H1 (cell line): ENCODE measurements around the gene ICE1. TPM values are rescaled to one million over a fixed set of nuclear protein-coding genes. Genes with fewer than 3 reads are reported as not detected.
"Not testable (repeated sequence)": the region's sequence is repeated elsewhere in the genome, so short reads cannot be mapped to it uniquely, and the experiment has no call there.

ENCODE experiments used
- CTCF ChIA-PET: fragments of 300-600 bp; sonication (Branson Sonifier 250); formaldehyde crosslinking; loops from one replicate; lab custom pipeline; 2021; ENCODE audit not compliant: partially characterized antibody; lab: Charles Lee
- POLR2A ChIA-PET: fragments of 300-600 bp; sonication (Branson Sonifier 250); formaldehyde crosslinking; loops from one replicate; lab custom pipeline; 2021; ENCODE audit warnings: inconsistent platforms; ENCODE audit not compliant: partially characterized antibody; lab: Charles Lee
- DNase-seq, 2 experiments: peaks; one replicate each; pipeline versions ENCODE4 v3.0.0 to v3.0.0-alpha.2; 2010 to 2022; ENCODE audit warnings: low spot score in 2 of 2, low read depth in 1 of 2, mixed read lengths in 1 of 2
- FAIRE-seq: peaks from 2 replicates; lab custom pipeline; 2011; peaks lifted over from hg19 to GRCh38; lab: Jason Lieb, UNC
- H2AFZ ChIP-seq: 2 replicates; pipeline ENCODE4 v1.8.1; 2012; ENCODE audit warnings: low read length, inconsistent platforms
- H2AK5ac ChIP-seq: 2 replicates; pipeline ENCODE4 v1.6.1; 2013; ENCODE audit warnings: low read depth, low read length
- H2BK120ac ChIP-seq: replicated peaks from 2 replicates; pipeline ENCODE3; 2013; ENCODE audit warnings: low read depth, low read length, inconsistent platforms
- H2BK12ac ChIP-seq: 2 replicates; pipeline ENCODE4 v1.6.1; 2013; ENCODE audit warnings: low read depth, low read length
- H2BK15ac ChIP-seq: 2 replicates; pipeline ENCODE4 v1.6.1; 2013; ENCODE audit warnings: low read length
- H2BK20ac ChIP-seq: 2 replicates; pipeline ENCODE4 v1.6.1; 2013; ENCODE audit warnings: low read length
- H2BK5ac ChIP-seq: 2 replicates; pipeline ENCODE4 v1.6.1; 2013; ENCODE audit warnings: low read depth, low read length
- H3K14ac ChIP-seq: 2 replicates; pipeline ENCODE4 v1.6.1; 2013; ENCODE audit warnings: inconsistent platforms; ENCODE audit not compliant: insufficient read length
- H3K18ac ChIP-seq: 2 replicates; pipeline ENCODE4 v1.6.1; 2013; ENCODE audit warnings: low read length; ENCODE audit errors: extremely low read depth
- H3K23ac ChIP-seq: 2 replicates; pipeline ENCODE4 v1.6.1; 2013; ENCODE audit warnings: inconsistent platforms; ENCODE audit not compliant: insufficient read length
- H3K23me2 ChIP-seq: 2 replicates; pipeline ENCODE4 v1.6.1; 2013; ENCODE audit warnings: low read depth, low read length
- H3K27ac ChIP-seq: 2 replicates; pipeline ENCODE4 v1.6.1; 2011; ENCODE audit warnings: low read depth, low read length, inconsistent platforms
- H3K27me3 ChIP-seq, 4 experiments: replicated peaks in 1 of 4; 1 replicate in 1 of 4; 2 replicates in 3 of 4; pipeline versions ENCODE4 v1.6.1 to v1.8.1; 2011 to 2013; ENCODE audit warnings: low read length in 3 of 4, mild to moderate bottlenecking in 3 of 4, inconsistent platforms in 2 of 4, mixed read lengths in 2 of 4, moderate library complexity in 1 of 4; ENCODE audit not compliant: control insufficient read depth in 3 of 4, insufficient read depth in 3 of 4; ENCODE audit errors: extremely low read depth in 1 of 4
- H3K36me3 ChIP-seq, 4 experiments: 2 replicates each; pipeline versions ENCODE4 v1.6.1 to v1.8.1; 2011 to 2013; ENCODE audit warnings: mild to moderate bottlenecking in 4 of 4, low read length in 3 of 4, moderate library complexity in 2 of 4, control low read depth in 1 of 4, inconsistent platforms in 1 of 4; ENCODE audit not compliant: insufficient read depth in 4 of 4, control insufficient read depth in 2 of 4
- H3K4ac ChIP-seq: replicated peaks from 2 replicates; pipeline ENCODE3; 2013; ENCODE audit warnings: low read length, low read depth, mixed read lengths, inconsistent platforms; ENCODE audit not compliant: insufficient read length
- H3K4me1 ChIP-seq, 4 experiments: replicated peaks in 1 of 4; 1 replicate in 1 of 4; 2 replicates in 3 of 4; pipeline versions ENCODE4 v1.6.1 to v1.8.1; 2011 to 2013; ENCODE audit warnings: low read length in 3 of 4, inconsistent platforms in 2 of 4, mixed read lengths in 1 of 4; ENCODE audit not compliant: insufficient read depth in 4 of 4, control insufficient read depth in 3 of 4
- H3K4me2 ChIP-seq, 2 experiments: 2 replicates each; pipeline versions ENCODE4 v1.6.1 to v1.8.1; 2011 to 2013; ENCODE audit warnings: low read depth in 2 of 2, low read length in 2 of 2, control low read depth in 1 of 2, inconsistent platforms in 1 of 2, mild to moderate bottlenecking in 1 of 2; ENCODE audit not compliant: insufficient read depth in 1 of 2
- H3K4me3 ChIP-seq, 4 experiments: fragments of 200-600, 300-600 bp in 1 of 4; sonication (generic), shearing (Covaris generic), sonication (Bioruptor Twin) in 1 of 4; 2 replicates each; pipeline versions ENCODE4 v1.5.1 to v1.8.1; 2011 to 2016; ENCODE audit warnings: low read length in 4 of 4, low read depth in 3 of 4, control low read depth in 2 of 4, inconsistent platforms in 2 of 4, mild to moderate bottlenecking in 2 of 4, mixed read lengths in 1 of 4, moderate library complexity in 1 of 4; ENCODE audit not compliant: insufficient read depth in 2 of 4; ENCODE audit errors: extremely low read depth in 1 of 4
- H3K56ac ChIP-seq: replicated peaks from 2 replicates; pipeline ENCODE3; 2013; ENCODE audit warnings: low read depth, mild to moderate bottlenecking, mixed read lengths, low read length, inconsistent platforms; ENCODE audit not compliant: insufficient read length
- H3K79me1 ChIP-seq: 2 replicates; pipeline ENCODE4 v1.6.1; 2013; ENCODE audit warnings: low read depth, low read length, control low read depth
- H3K79me2 ChIP-seq, 2 experiments: 2 replicates each; pipeline versions ENCODE4 v1.6.1 to v1.8.1; 2012 to 2013; ENCODE audit warnings: low read length in 2 of 2, mild to moderate bottlenecking in 2 of 2, inconsistent platforms in 1 of 2; ENCODE audit not compliant: insufficient read depth in 2 of 2, control insufficient read depth in 1 of 2
- H3K9ac ChIP-seq, 4 experiments: replicated peaks in 1 of 4; 1 replicate in 1 of 4; 2 replicates in 3 of 4; pipeline versions ENCODE4 v1.6.1 to v1.8.1; 2011 to 2013; ENCODE audit warnings: low read depth in 3 of 4, low read length in 3 of 4, control low read depth in 2 of 4, mild to moderate bottlenecking in 2 of 4, moderate library complexity in 2 of 4, inconsistent platforms in 1 of 4; ENCODE audit errors: extremely low read depth in 1 of 4
- H3K9me3 ChIP-seq, 2 experiments: 2 replicates each; pipeline versions ENCODE4 v1.6.1 to v1.8.1; 2012 to 2013; ENCODE audit warnings: mild to moderate bottlenecking in 2 of 2, moderate library complexity in 2 of 2, control low read depth in 1 of 2, inconsistent platforms in 1 of 2, low read depth in 1 of 2, low read length in 1 of 2, mixed read lengths in 1 of 2; ENCODE audit not compliant: insufficient read depth in 2 of 2
- H4K20me1 ChIP-seq, 2 experiments: replicated peaks in 1 of 2; 2 replicates each; pipeline versions ENCODE3 to v1.8.1; 2011 to 2013; ENCODE audit warnings: inconsistent platforms in 2 of 2, low read length in 2 of 2, mild to moderate bottlenecking in 1 of 2; ENCODE audit not compliant: insufficient read depth in 2 of 2, control insufficient read depth in 1 of 2
- H4K5ac ChIP-seq: 2 replicates; pipeline ENCODE4 v1.6.1; 2013; ENCODE audit warnings: low read length, low read depth, mixed read lengths, inconsistent platforms; ENCODE audit not compliant: insufficient read length
- H4K8ac ChIP-seq: 2 replicates; pipeline ENCODE4 v1.8.0; 2013; ENCODE audit warnings: mild to moderate bottlenecking, moderate library complexity, low read length, inconsistent platforms; ENCODE audit not compliant: insufficient read depth; ENCODE audit errors: extremely low read depth
- H4K91ac ChIP-seq: replicated peaks from 2 replicates; pipeline ENCODE3; 2013; ENCODE audit warnings: low read length, mixed read lengths, inconsistent platforms; ENCODE audit not compliant: insufficient read length
- WGBS, 2 experiments: shearing (Covaris generic) in 1 of 2; methylation state at CpG; one replicate each; pipeline versions ENCODE4 v1.1.6 to v1.1.7; 2013 to 2015; ENCODE audit warnings: low lambda C conversion rate in 2 of 2, mixed read lengths in 2 of 2, inconsistent platforms in 1 of 2, low coverage in 1 of 2, missing lambda C conversion rate in 1 of 2; ENCODE audit not compliant: insufficient replicate concordance in 2 of 2, insufficient coverage in 1 of 2, insufficient read length in 1 of 2; ENCODE audit errors: extremely low coverage in 1 of 2, missing lambda C conversion rate in 1 of 2; 5-methylcytosine and 5-hydroxymethylcytosine counted together
- polyA plus RNA-seq, 7 experiments: library from polyadenylated mRNA; depleted of rRNA in 3 of 7; stranded (reverse) in 5 of 7; unstranded in 2 of 7; fragments of >200 nt in 5 of 7; fragments of 200-250 nt in 2 of 7; gene quantifications; 1 replicate in 5 of 7; 2 replicates in 1 of 7; 4 replicates in 1 of 7; pipeline versions ENCODE4 v1.2.1 to v1.2.3, GENCODE V29; 2011 to 2013; ENCODE audit warnings: missing spikeins in 2 of 7, mixed read lengths in 2 of 7
- total RNA-seq: library from RNA; stranded (reverse); fragmentation: NEBNext Ultra II Directional; extraction: Animal tissue kit (Norgen Biotek cat#: 25700); gene quantifications from 2 replicates; pipeline ENCODE4 v1.2.1, GENCODE V29; 2021

The ICE1 gene
- total and polyA plus RNA-seq, 2 of the 8 experiments (the other 6 are each of a cell fraction or from before 2014, with no cell fraction given), result 11.8 to 53.9 TPM

GRCh38 chr5:5395093-5395492, 27.4 kb upstream of the ICE1 start:
- H2BK15ac ChIP-seq, H3K4me3 ChIP-seq, FAIRE-seq, H3K79me1 ChIP-seq, H3K56ac ChIP-seq, H4K20me1 ChIP-seq, H3K4ac ChIP-seq, H2BK120ac ChIP-seq, H3K18ac ChIP-seq, DNase-seq, H2BK5ac ChIP-seq, H3K9me3 ChIP-seq, H2BK12ac ChIP-seq, H2AFZ ChIP-seq, POLR2A ChIA-PET, H4K8ac ChIP-seq, H2BK20ac ChIP-seq, H4K5ac ChIP-seq, H3K9ac ChIP-seq, H3K27ac ChIP-seq, H3K4me1 ChIP-seq, H3K4me2 ChIP-seq, H2AK5ac ChIP-seq, H3K23ac ChIP-seq, H4K91ac ChIP-seq, H3K79me2 ChIP-seq, H3K23me2 ChIP-seq, H3K36me3 ChIP-seq, H3K14ac ChIP-seq, H3K27me3 ChIP-seq: not testable (repeated sequence)
- 85% methylated on average over 8 of the region's 8 CpGs; no CpG with 5 or more reads in 1 of the 2 experiments for whole genome bisulfite sequencing, 2 experiments
- CTCF ChIA-PET, result interaction anchor here (0.7 to 5.3 kb wide), 15 partner anchors 8 to 519 kb away, joined by 3 to 26 read pairs (median 4); no protein-coding TSS in a partner anchor
